ENCODE results near the gene ZDHHC5.

The ZDHHC5 gene

DNA sequence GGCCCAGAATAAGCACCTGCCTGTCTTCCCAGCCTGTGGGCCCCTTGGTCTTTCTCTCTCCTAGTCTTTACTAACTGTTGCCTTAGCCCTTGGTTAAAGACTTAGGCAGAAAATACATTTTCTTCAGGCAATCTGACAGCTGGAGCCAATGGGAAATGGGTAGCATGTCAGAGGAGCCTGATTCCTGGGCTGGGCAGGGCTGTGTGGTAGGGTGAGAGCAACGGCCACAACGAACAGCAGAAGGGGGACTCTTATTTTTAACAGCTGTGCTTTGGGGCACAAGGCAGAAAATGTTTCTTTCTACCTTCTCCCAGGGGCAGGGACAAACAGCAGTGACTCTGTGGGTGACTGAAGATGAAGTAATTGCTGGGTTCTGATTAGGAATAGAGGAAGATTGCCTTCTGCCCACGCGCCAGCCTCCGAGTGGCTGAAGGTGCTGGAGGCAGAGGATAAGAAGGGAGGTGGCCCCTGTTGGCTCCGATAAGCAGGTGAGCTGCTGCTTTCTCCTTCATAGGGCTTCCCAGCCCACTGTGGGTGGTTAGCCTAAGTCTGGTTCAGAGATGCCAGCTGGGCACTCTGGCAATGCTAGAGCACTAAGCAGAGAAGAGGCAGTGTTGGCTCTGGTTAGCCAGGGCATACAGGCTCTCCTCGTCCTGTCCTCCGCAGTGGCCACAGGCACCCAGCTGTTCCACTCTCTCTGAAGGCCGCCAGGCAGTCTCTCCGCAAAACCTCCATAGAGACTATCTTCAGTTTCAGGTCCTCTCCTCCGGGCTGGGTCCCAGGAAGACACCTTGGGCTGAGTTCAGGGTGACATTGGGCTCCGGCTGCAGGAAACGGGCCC lies 19.7 kb upstream of the ZDHHC5 start:
- Histone ChIP-seq H3K79me1 (ENCODE audit: low read length) (peaks cover 2% of the 10 kb centered on the region), H2BK5ac (ENCODE audit: low read depth, low read length, poor library complexity) (no peak overlapping the region), H2AFZ (ENCODE audit: insufficient read depth, low read length, poor library complexity) (no peak overlapping the region), H3K4ac (ENCODE audit: low read depth, low read length) (no peak overlapping the region), H2BK120ac (ENCODE audit: insufficient read depth, low read length, poor library complexity) (no peak overlapping the region), H3K4me1 (ENCODE audit: control insufficient read depth in 1 of 2, insufficient read depth in 2 of 2, low read length in 2 of 2) (peaks cover 35 to 36% of the 10 kb centered on the region in 2 experiments), H2BK12ac (ENCODE audit: low read length) (no peak overlapping the region), H3K14ac (ENCODE audit: low read length) (no peak overlapping the region), H3K4me3 (ENCODE audit: low read depth, low read length) (no peak overlapping the region), H3K23ac (ENCODE audit: low read length) (no peak overlapping the region), H3K18ac (ENCODE audit: low read length) (no peak overlapping the region), H4K12ac (ENCODE audit: low read depth, low read length) (no peak overlapping the region), H4K91ac (ENCODE audit: low read depth, low read length) (no peak overlapping the region), H3K27ac (ENCODE audit: low read depth, low read length) (no peak overlapping the region), H2AK5ac (ENCODE audit: low read length) (no peak overlapping the region), H3K27me3 (ENCODE audit: insufficient read depth, low read length) (no peaks in the 10 kb centered on the region), H3K9ac (ENCODE audit: low read length) (no peak overlapping the region), H3K36me3 (ENCODE audit: control insufficient read depth in 1 of 2, insufficient read depth in 2 of 2, low read length in 2 of 2) (no peaks in the 10 kb centered on the region), H4K8ac (ENCODE audit: low read depth, low read length) (no peak overlapping the region), H3K4me2 (ENCODE audit: low read length) (no peak overlapping the region), H3K79me2 (ENCODE audit: control insufficient read depth, insufficient read depth, low read length, poor library complexity) (no peaks in the 10 kb centered on the region), H3K9me3 (ENCODE audit: insufficient read depth, low read depth, low read length) (no peaks in the 10 kb centered on the region)
- WGBS (ENCODE audit: extremely low coverage, insufficient coverage, insufficient read length) = no CpG with 5 or more reads among the region's 13 CpGs
- DNase-seq = no peak

DNA sequence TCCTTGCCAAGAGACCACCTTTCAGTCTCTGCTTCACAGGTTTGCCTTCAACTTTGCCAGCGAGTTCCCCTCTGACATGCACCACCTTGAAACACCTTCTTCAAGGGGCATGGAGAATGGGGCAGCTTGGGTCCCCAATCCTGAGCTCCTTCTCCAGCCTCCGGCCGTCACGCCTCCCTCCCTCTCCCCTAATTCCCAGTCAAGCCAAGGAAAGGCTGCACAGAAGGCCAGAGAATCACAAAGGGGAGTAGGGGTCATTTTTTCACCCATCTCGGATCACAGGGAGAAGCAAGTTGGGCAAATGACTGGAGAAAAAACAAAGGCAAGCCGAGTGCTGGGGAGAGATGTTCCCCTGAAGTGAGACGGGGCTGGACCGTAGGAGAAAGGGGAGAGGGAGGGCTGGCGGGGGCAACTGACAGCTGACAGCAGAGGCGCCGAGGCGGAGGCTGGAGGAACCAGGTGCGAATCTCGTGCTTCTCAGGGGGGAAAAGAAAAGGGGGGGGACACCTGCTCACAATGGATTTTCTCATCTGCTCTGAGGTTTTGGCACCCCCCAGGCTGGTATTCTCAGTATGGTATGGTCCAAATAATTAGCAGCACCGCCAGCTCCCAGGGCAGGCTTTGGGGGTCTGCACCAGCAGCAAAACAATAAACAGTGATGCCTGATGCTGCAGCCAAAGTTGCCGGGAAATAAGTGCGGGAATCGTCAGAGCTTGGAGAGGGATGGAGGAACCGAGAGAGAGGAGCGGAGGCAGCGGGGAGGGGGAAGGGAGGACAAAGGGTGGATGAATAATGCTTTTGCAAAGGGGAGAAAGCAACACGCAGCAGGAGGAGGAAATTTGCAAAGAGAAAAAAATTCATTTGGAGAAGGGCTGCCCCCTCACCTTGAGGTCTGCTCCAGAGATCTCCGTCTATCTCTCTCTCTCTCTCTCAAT lies 18.8 kb upstream of the ZDHHC5 start:
- H4K91ac ChIP-seq (ENCODE audit: low read depth, low read length) = no peak overlapping the region
- no peak overlapping the region for H2BK5ac ChIP-seq (ENCODE audit: low read depth, low read length, poor library complexity)
- no peaks in the 10 kb centered on the region for H3K27me3 ChIP-seq (ENCODE audit: insufficient read depth, low read length)
- no peak overlapping the region for H3K14ac ChIP-seq (ENCODE audit: low read length)
- H3K36me3 ChIP-seq (ENCODE audit: control insufficient read depth in 1 of 2, insufficient read depth in 2 of 2, low read length in 2 of 2) = no peaks in the 10 kb centered on the region
- H4K8ac ChIP-seq (ENCODE audit: low read depth, low read length) = no peak overlapping the region
- no peak overlapping the region for H3K18ac ChIP-seq (ENCODE audit: low read length)
- H3K23ac ChIP-seq (ENCODE audit: low read length) = no peak overlapping the region
- WGBS (ENCODE audit: extremely low coverage, insufficient coverage, insufficient read length) = no CpG with 5 or more reads among the region's 23 CpGs
- H2BK120ac ChIP-seq (ENCODE audit: insufficient read depth, low read length, poor library complexity) = no peak overlapping the region
- DNase-seq = peak in 1 of 2 donors; percentile 41
- no peak overlapping the region for H3K9ac ChIP-seq (ENCODE audit: low read length)
- H3K4me2 ChIP-seq (ENCODE audit: low read length) = peak overlapping the region; percentile 48
- no peak overlapping the region for H2AK5ac ChIP-seq (ENCODE audit: low read length)
- H2AFZ ChIP-seq (ENCODE audit: insufficient read depth, low read length, poor library complexity) = no peak overlapping the region
- peak overlapping the region; percentile 40 for H4K12ac ChIP-seq (ENCODE audit: low read depth, low read length)
- peaks cover 35 to 36% of the 10 kb centered on the region in 2 experiments for H3K4me1 ChIP-seq (ENCODE audit: control insufficient read depth in 1 of 2, insufficient read depth in 2 of 2, low read length in 2 of 2)
- no peak overlapping the region for H2BK12ac ChIP-seq (ENCODE audit: low read length)
- no peak overlapping the region for H3K27ac ChIP-seq (ENCODE audit: low read depth, low read length)
- H3K4me3 ChIP-seq (ENCODE audit: low read depth, low read length) = peak overlapping the region; percentile 32
- H3K79me1 ChIP-seq (ENCODE audit: low read length) = peaks cover 2% of the 10 kb centered on the region
- H3K79me2 ChIP-seq (ENCODE audit: control insufficient read depth, insufficient read depth, low read length, poor library complexity) = no peaks in the 10 kb centered on the region
- H3K9me3 ChIP-seq (ENCODE audit: insufficient read depth, low read depth, low read length) = no peaks in the 10 kb centered on the region
- no peak overlapping the region for H3K4ac ChIP-seq (ENCODE audit: low read depth, low read length)

DNA sequence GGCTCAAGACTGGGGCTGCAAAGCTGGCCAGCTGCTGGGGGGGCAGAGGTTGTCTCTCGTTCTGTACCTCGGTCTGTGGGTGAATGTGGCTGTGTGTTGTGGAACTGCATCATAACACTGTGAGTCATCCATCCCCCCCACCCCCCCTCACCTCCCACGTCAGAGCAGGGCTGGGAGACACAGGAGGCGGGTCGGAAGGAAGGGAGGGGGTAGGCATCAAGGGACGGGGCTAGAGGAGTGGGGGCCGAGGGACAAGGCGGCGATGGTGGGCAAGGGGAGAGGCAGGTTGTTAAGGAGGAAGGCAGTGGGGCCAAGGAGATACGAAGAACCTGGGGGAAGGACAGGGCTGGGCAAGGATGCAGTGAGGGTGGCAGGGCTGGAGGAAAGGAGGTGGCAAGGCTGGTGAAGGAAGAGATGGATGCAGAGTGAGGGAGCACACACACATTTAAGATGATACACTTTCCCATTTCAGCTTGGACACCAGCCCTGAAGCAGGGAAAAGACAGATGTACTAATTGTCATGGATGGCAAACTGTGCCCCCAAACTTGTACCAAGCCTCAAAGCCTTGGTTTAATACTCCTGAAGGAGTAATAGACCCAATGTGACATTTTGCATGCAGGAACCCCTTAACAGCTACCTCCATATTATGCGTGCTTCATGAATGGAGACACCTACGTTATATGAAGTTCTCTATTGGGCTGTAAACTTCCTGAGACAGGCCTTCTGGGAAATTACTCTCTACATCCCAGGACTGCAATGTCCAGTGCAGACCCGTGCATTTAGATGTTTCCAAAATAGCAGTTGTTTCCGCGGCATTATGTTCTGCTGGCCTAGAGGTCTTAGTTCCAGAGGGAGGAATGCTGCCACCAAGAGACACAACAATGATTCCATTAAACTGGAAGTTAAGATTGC lies 17.8 kb upstream of the ZDHHC5 start, which contains the start of gene YPEL4:
Gene YPEL4, minus strand, starts transcription at position 87 of the 913 bp plus-strand sequence. CDS start 2,805 bp downstream, outside the sequence.
- Histone ChIP-seq H3K9ac (ENCODE audit: low read length) (no peak within 1 kb of the TSS), H4K12ac (ENCODE audit: low read depth, low read length) (peak within 1 kb of the TSS; percentile 40), H3K27ac (ENCODE audit: low read depth, low read length) (no peak within 1 kb of the TSS), H3K27me3 (ENCODE audit: insufficient read depth, low read length) (no peaks in the 10 kb centered on the region), H4K8ac (ENCODE audit: low read depth, low read length) (no peak within 1 kb of the TSS), H3K4me1 (ENCODE audit: control insufficient read depth in 1 of 2, insufficient read depth in 2 of 2, low read length in 2 of 2) (peaks cover 35 to 36% of the 10 kb centered on the region in 2 experiments), H3K18ac (ENCODE audit: low read length) (peak within 1 kb of the TSS; percentile 1), H3K4me2 (ENCODE audit: low read length) (peak within 1 kb of the TSS; percentile 48), H3K79me1 (ENCODE audit: low read length) (peaks cover 2% of the 10 kb centered on the region), H3K9me3 (ENCODE audit: insufficient read depth, low read depth, low read length) (no peaks in the 10 kb centered on the region), H3K4me3 (ENCODE audit: low read depth, low read length) (peak within 1 kb of the TSS; percentile 32), H3K36me3 (ENCODE audit: control insufficient read depth in 1 of 2, insufficient read depth in 2 of 2, low read length in 2 of 2) (no peaks in the 10 kb centered on the region), H3K14ac (ENCODE audit: low read length) (peak within 1 kb of the TSS; percentile 2), H4K91ac (ENCODE audit: low read depth, low read length) (no peak within 1 kb of the TSS), H2AFZ (ENCODE audit: insufficient read depth, low read length, poor library complexity) (no peak within 1 kb of the TSS), H2BK12ac (ENCODE audit: low read length) (no peak within 1 kb of the TSS), H2BK120ac (ENCODE audit: insufficient read depth, low read length, poor library complexity) (no peak within 1 kb of the TSS), H3K79me2 (ENCODE audit: control insufficient read depth, insufficient read depth, low read length, poor library complexity) (no peaks in the 10 kb centered on the region), H3K23ac (ENCODE audit: low read length) (no peak within 1 kb of the TSS), H2AK5ac (ENCODE audit: low read length) (no peak within 1 kb of the TSS), H3K4ac (ENCODE audit: low read depth, low read length) (no peak within 1 kb of the TSS), H2BK5ac (ENCODE audit: low read depth, low read length, poor library complexity) (no peak within 1 kb of the TSS)
- peak; percentile 60 to 69 for DNase-seq
- WGBS (ENCODE audit: extremely low coverage, insufficient coverage, insufficient read length) = no CpG with 5 or more reads among the region's 15 CpGs

DNA sequence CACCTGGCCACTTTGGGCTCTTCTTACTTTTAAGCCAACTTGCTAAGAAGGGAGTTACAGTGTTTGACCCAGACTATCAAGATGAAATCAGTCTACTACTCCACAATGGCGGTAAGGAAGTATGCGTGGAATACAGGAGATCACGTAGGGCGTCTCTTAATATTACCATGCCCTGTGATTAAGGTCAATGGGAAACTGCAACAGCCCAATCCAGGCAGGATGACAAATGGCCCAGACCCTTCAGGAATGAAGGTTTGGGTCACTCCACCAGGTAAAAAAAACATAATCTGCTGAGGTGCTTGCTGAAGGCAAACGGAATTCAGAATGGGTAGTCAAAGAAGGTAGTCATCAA lies 17.2 kb upstream of the ZDHHC5 start:
- no peak overlapping the region for H4K12ac ChIP-seq (ENCODE audit: low read depth, low read length)
- H3K9me3 ChIP-seq (ENCODE audit: insufficient read depth, low read depth, low read length) = no peaks in the 10 kb centered on the region
- no peak overlapping the region for H3K14ac ChIP-seq (ENCODE audit: low read length)
- peaks cover 2% of the 10 kb centered on the region for H3K79me1 ChIP-seq (ENCODE audit: low read length)
- H4K91ac ChIP-seq (ENCODE audit: low read depth, low read length) = no peak overlapping the region
- H2BK12ac ChIP-seq (ENCODE audit: low read length) = no peak overlapping the region
- H2AK5ac ChIP-seq (ENCODE audit: low read length) = no peak overlapping the region
- H3K27me3 ChIP-seq (ENCODE audit: insufficient read depth, low read length) = no peaks in the 10 kb centered on the region
- no peak overlapping the region for H3K27ac ChIP-seq (ENCODE audit: low read depth, low read length)
- no peak overlapping the region for H2BK120ac ChIP-seq (ENCODE audit: insufficient read depth, low read length, poor library complexity)
- no peak overlapping the region for H3K9ac ChIP-seq (ENCODE audit: low read length)
- WGBS (ENCODE audit: extremely low coverage, insufficient coverage, insufficient read length) = no CpG with 5 or more reads among the region's 5 CpGs
- no peak overlapping the region for H2AFZ ChIP-seq (ENCODE audit: insufficient read depth, low read length, poor library complexity)
- no peaks in the 10 kb centered on the region for H3K36me3 ChIP-seq (ENCODE audit: control insufficient read depth in 1 of 2, insufficient read depth in 2 of 2, low read length in 2 of 2)
- H3K4me2 ChIP-seq (ENCODE audit: low read length) = no peak overlapping the region
- H3K18ac ChIP-seq (ENCODE audit: low read length) = no peak overlapping the region
- DNase-seq = peak; percentile 88 to 91
- no peak overlapping the region for H4K8ac ChIP-seq (ENCODE audit: low read depth, low read length)
- no peak overlapping the region for H3K4ac ChIP-seq (ENCODE audit: low read depth, low read length)
- H3K79me2 ChIP-seq (ENCODE audit: control insufficient read depth, insufficient read depth, low read length, poor library complexity) = no peaks in the 10 kb centered on the region
- H3K4me3 ChIP-seq (ENCODE audit: low read depth, low read length) = no peak overlapping the region
- peaks cover 32 to 33% of the 10 kb centered on the region in 2 experiments for H3K4me1 ChIP-seq (ENCODE audit: control insufficient read depth in 1 of 2, insufficient read depth in 2 of 2, low read length in 2 of 2)
- no peak overlapping the region for H3K23ac ChIP-seq (ENCODE audit: low read length)
- H2BK5ac ChIP-seq (ENCODE audit: low read depth, low read length, poor library complexity) = no peak overlapping the region
